Medulla oblongata (tissue), 1 donor: ENCODE results near the gene FAM114A1.
A peak's percentile ranks its signal among the peaks of the same experiment; 100 is the strongest.
"Not testable (repeated sequence)": the region's sequence is repeated elsewhere in the genome, so short reads cannot be mapped to it uniquely, and the experiment has no call there.

Experiments
- DNase-seq: peaks from one replicate; pipeline ENCODE4 v3.0.0-alpha.2; 2015; ENCODE audit errors: extremely low spot score

FAM114A1 gene

DNA sequence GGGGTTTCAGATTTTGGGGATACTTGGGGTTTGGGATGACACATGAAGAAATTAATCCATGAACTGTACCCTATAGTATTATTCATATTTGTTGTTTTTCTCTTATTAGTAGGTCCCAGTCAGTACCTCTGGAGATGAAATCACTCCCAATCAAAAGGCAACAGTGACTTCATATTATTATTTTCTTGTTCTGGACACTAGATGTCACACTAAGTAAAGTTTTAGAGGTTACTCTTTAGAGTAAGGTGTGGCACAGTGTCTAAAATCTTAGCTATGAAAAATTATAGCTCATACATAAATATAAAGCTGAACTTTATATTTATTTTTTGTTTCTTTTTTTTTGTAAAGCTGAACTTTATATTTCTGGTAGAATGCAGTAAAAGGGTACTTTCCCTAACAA is 35.1 kb downstream of the FAM114A1 start:
- DNase-seq, result peak; percentile 61

DNA sequence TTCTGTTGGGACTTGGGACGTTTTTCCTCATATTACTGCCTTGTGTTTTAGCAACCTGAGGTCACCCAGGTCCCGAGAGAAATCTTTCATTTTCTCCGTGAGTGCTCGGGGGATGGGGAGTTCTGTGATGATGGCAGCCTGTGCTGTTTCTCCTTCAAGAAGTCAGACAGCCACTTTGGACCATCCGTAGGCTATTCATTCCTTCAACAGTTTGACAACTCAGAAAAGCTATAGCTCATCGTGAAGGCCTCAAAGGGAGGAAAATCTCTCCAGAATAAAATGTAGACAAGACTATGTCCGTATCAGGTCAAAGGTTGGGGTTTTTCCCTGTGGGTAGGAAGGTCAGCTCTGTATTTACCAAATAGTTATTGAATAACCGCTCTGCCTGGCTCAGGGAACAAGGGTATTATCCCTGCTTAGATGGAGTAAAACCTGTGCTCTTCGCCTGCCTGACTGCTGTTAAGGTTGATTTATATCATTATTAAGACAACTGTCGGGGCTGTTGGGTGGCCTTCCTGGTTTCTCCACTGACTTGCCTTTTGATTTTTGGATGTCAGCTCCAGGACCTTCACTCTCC is 36.6 kb downstream of the FAM114A1 start:
- no peak for DNase-seq

DNA sequence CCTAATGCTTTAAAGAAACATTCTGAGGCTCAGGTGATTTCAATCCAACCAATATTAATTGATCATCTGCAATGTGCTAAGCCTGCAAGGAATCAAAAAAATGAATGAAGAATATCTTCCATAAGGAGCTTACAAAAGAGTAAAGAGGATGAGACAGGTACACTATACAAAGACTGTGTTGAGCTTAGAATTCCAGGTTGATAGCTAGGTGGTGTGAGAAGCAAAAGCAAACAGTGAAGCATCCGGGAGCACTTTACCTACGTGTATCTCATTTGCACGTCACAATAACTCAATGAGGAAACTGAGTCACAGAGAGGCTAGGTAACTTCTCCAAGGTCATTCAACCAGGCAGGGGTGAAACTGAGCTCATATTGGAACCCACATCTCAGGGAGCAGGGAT is 37.1 kb downstream of the FAM114A1 start:
- DNase-seq, result no peak

DNA sequence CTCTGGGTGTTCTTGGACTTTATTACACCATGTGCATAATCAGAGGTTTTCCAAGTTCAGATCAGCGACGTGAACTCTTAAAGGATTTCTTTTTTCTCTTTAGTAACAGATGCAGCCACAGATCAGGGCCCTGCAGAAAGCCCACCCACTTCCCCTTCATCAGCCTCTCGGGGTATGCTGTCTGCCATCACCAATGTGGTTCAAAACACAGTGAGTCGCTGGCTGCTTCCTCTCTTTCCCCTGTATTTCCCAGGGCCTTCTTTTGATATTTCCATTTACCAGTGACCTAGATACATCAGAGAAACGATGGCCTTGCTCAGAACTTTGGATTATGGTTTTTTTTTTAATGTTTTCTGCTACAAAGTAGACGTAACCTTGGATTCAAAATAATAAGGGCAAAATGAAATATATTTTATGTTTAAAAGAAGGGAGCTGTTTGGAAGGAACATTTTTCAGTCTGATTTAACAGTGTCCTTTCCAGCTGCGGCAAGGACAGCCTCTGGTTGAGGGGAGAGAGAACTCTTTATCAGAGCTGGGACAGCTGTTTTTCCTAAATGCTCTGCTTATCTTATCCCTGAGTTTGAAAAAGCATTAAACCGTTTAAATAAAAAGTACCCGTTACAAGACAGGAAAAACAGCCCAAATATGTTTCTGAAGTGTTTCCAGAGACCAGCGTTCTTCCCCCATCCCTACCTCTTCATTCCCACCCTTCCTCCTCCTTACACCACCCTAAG is 38.2 kb downstream of the FAM114A1 start:
- no peak for DNase-seq

DNA sequence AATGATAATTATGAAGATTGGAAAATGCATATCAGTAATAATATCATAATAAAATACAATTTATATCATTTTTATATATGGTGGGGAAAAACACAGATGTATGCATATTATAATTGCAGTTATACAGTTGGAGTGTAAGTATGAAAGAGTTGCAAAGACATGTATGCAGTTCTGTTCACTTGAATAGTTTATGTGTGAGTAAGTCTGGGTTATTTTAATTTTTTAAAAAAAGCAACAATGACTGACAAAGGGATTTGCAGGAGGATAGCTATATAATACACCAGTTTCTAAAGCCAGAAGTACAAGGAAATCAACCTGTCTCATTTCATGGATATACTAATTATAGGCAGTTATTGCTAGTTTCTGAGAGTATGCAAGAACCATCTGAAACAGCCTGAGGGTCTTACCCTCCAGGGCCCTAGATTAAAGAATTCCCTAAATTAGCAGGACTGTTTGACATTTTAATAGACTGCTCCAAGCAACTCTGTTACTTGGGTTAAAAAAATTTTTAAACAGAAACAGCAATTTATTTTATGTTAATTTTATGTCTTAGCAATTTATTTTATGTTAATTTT is 40.2 kb downstream of the FAM114A1 start:
- DNase-seq, result no peak

DNA sequence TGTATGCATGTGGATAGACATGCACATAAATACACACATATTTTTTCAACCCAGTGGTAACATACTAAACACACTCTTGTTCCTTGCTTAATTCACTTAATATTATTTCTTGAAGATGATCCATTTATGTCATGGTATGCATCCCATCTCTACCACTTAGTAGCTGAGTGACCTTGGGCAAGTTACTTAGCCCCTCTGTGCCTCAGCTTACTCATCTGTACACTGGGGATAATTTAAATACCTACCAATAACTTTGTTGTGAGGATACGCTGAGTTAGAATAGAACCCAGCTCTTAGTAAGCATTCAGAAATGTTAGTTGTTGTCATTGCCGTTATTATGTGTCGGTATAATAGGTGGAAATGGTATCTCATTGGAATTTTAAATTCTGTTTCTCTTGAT is 41.4 kb downstream of the FAM114A1 start:
- no peak for DNase-seq

DNA sequence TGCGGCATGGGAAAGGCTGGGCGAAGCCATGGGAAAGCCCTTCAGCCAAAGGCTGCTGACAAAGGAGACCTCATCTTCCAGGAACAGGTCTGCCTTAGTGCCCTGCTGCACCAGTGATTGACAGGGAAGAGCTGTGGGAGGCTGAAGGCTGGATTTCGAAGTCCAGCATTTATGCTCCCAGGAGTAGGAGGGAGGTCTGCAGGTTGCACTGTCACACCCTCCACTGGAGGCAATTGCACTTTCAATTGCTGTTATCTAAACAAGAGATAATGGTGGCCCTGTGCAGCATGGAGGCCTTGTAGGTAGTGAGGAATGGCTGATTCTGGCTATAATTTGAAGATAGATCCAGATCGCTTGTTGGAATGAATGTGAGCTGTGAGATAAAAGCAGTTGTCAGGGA is 43.7 kb downstream of the FAM114A1 start:
- DNase-seq, result no peak

DNA sequence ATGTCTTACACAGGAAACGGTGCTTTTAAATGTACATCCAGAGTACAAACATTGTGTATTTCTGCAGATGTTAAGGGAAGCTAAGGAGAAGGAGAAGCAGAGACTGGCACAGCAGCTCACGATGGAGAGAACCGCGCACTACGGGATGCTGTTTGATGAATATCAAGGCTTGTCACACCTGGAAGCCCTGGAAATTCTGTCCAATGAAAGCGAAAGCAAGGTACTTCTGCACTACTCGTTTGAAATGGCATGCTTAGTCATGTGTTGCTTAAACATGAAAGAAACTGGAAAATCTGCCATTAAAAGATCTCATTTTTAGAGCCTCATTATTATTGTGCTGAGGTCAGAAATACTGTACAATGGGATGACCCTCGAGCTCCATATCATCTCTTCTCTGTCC is 47.2 kb downstream of the FAM114A1 start:
- DNase-seq, result no peak

DNA sequence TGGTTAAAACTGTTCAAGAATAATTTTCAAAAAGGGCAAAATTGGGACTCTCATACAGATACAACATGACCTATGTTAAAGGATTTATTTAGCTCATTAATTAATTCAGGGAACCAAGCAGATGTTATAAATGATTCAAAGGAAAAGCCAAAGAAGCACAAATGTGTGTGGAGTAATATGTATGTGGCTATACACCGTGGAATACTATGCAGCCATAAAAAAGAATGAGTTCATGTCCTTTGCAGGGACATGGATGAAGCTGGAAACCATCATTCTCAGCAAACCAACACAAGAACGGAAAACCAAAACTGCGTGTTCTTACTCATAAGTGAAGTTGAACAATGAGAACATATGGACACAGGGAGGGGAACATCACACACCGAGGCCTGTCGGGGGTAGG is 48.7 kb downstream of the FAM114A1 start:
- not testable (repeated sequence) for DNase-seq

DNA sequence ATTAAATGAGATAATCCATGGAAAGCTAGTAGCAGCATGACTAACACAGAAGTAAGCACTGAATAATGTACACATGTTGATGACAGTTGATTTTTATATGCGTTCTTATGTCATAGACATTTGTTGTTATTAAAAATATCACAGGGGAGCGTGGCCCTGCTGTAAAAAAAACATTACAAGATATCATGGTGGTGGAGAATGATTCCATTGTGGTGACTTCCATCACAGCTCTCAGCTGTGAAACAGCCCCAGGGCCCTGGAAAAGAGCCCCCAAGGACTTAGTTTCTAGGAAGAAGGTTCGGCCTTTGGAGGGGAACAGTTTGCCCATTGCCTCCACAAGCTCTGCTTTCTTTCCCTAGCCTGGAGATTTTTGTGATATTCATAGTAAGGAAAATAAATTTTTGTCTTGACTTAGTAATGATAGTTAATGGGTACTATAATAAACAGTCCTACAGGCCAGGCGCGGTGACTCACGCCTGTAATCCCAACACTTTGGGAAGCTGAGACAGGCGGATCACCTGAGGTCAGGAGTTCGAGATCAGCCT is 49.9 kb downstream of the FAM114A1 start:
- no peak for DNase-seq

DNA sequence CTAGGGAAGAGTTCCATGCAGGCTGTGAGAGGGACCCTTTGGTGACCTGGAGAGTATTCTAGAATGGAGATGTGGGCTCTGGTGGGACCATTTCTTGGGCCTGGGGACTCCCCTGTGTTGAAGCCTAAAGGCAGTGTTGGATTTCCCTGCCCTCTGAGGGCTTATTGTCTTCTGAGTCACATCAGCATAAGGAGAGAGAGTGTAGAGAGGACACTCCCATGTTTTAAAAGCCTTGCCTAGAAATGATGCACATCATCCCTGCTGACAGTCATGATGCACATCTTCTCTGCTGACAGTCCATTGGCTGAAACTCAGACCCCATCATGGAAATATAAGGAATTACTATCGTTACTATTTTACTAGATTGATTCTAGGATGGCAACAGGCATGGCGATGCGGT is 51.9 kb downstream of the FAM114A1 start:
- DNase-seq, result no peak

DNA sequence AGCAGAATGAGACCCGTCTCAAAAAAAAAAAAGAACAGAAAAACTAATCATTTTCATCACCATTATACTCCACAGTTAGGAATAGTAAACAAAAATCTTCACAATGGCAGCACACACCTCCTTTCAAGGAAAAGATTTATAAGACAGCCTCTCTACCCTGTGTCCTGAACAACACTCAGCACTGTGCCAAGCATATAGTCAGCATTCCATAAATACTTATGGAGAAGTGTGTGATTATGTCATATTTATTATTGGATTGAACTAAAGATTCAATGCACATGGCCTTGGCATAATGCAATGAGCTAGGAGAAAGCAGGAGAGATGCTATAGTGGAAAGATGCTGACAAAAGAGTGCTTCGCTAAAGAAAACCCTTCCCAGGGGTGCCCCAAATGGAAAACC is 52.6 kb downstream of the FAM114A1 start:
- DNase-seq, result no peak

DNA sequence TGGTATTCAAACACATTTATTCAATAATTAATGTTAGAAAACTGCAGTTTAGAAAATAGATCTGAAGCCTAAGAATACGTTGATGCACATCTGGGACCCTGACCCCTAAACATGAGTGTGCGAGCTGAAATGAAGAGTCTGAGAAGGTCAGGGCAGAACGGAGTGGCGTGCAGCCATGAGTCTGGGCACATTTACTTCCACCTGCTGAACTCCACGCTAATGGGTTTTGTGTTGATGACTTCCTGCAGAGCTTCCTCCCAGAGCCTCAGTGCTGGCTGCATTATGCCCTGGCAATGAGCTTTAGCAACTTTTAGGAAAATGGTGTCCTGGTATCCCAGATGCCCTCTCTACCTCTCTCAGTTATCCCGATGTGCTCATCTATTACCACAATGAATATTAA is 53.1 kb downstream of the FAM114A1 start:
- no peak for DNase-seq

DNA sequence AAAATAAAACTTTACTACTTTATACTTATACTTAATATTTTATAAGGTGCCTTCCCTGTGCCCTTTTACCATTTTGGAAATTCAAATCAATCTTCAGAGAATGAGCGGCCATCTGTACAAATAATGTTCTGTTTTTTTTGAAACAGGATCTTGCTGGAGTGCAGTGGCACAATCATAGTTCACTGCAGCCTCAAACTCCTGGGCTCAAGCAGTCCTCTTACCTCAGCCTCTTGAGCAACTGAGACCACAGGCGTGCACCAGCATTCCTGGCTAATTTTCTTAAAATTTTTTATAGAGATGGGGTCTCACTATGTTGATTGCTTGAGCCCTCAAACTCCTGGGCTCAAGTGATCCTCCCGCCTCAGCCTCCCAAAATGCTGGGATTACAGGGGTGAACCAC is 53.5 kb downstream of the FAM114A1 start:
- no peak for DNase-seq

DNA sequence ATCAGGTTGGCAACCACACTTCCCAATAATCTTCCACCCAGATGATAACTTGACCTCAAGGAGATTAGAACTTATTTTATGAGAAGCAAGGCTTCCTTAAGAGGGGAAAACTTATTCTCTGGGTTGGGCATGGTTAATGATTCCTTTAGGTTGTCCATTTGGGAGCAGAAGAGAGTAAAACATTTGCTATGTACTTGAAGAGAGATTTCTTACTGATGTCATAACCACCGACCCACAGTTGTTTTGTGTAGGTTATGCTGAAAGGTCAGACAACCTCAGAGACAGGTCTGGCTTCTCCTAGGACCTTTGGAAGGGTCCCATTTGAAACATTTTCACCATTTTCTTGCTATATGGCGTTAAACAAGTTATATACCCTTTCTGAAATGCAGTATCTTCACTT is 56.1 kb downstream of the FAM114A1 start:
- DNase-seq, result no peak

DNA sequence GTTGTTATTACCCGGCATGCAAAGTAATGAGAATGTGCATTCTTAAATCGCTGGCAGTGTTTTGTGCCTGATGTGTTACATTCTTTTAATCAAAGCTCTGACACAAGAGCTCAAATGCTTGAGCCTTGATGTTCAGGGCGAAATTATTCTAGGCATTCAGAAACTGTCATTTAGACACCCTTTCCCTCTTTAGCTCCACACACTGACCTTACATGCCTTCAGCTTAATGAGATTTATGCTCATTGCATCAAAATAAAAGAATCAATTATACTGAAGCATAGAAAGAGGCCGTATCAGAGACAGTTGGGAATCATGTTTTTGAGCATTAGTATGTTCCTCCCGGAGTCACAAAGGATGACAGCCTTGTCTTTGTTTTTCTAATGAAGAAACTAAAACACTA is 56.7 kb downstream of the FAM114A1 start:
- DNase-seq, result no peak

DNA sequence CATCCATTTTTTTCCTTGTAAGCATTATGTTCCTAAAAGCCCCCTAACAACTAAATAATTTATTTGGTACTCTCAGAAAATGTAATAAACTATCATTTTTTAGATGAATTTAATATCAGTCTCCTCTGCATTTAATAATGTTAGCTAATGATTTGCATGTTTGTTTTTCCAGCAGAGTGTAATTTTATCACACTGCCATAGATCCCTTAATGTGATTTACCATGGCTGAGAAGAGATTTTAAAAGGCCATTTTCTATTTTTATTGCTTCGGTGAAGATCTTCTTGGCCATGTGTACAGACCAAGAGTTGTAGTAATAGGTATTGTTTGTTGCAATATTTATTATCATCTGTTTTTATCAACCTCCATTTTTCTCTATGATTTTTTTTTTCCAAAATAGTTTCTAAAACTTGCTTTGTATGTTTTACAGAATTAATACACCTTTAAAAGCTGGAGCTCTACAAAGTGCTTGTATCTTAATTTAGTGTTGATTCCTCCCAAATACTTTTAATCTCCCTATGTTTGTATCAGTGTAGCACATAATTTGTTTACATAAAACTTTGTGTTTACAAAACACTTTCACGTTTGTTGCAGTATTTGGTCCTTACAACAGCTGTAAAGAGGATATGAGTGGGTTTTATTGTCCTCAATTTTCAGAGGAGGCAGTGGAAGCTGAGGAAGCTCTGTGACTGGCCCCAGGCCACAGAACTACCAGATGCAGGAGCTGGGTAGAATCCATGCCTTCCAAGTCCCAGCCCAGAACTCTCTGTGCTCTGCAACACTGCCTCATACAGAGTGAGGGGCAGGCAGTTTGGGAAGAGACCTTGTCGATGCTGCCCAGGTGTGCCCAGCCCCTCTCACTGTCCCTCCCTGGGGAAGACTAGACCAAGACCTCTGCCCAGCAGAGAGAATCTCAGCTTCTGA is 58.1 kb downstream of the FAM114A1 start:
- peak; percentile 55 for DNase-seq

DNA sequence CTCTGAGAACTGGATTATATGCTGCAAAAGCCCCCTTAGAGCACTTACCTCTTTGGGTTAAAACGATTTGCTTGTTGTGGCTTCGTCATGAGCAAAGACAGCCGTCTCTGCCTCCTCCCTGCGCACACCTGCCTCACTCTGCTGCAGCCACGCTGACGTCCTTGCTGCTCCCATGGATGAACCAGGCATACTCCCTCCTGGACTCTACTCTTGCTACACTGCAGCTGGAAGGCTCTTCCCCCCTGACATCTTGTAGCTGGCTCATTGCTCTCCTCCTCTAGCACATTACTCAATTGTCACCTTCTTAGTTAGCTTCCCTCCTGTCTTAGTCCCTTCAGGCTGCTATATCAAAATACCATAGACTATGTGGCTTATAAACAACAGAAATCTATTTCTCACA is 59.3 kb downstream of the FAM114A1 start:
- no peak for DNase-seq

DNA sequence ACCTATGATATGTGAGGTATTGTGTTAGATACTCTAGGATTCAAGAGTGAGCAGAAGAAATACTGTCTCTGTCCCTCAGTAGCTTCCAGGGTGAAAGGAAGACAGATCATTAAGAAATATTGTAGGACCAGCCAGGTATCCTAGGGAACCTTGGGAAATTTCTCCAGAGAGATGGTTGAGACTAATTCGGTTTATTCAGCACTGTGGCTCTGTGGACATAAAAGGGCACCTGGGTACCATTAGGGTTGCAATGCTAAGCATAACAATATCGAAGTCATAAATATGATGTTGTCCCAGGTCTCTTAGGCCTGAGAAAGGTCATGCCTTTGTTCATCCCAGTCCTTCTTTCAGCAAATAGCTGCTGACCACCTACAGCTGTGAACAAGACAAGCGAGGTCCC is 61.0 kb downstream of the FAM114A1 start:
- no peak for DNase-seq

DNA sequence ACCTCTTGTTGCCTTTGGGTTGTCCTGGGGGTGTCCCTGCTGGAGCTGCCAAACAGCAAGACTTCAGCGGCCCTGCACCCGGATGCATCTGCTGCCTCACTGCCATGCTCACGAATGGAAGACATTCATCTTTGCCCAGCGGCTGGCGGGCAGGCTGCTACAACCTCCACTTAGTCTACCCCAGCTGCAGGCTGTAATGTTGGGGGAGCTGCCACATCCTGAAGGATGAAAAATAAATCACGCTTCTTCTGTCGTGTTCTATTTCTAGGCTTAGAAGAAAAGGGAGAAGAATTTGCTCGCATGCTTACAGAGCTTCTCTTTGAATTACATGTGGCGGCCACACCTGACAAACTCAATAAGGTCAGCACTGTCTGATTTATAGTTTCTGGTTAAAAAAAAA is 61.4 kb downstream of the FAM114A1 start:
- no peak for DNase-seq

DNA sequence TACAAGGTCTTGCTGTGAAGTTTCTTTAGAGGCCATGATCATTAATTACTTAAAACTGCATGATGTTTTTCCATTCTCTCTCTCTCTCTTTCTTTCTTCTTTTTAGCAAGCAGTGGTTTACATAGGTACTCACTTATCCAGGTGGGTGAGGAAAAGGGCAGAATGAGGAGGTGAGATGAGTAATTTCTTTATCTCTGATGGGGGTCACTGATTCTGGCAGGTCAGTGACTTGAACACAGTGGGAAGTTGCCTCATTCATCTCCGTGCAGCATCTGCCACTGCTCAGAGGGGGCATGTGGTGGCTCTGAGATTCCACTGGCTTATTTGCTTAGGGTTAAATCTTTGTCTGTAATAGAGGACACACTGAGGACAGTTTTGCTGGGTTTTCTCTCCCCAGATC is 62.6 kb downstream of the FAM114A1 start:
- DNase-seq, result no peak

DNA sequence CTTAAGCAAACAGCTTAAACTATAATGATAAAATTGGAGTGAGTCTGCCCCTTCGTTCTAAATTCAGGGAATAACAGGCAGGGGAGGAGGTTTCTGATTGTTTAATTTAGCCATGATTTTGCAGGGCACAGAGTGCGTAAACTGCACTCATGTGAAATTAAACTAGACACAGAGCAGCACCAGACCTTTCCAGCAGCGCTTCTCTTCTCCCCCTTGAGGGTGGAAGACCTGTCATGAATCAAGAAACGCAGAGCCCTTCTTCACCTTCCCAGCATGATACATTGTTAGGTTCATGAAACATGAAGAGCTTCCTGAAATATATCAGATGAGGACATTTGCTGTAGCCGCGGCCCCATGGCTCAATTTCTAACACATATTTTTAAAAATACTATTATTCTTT is 63.1 kb downstream of the FAM114A1 start:
- no peak for DNase-seq
